HepG2 (cell line): ENCODE measurements around the gene ANGPTL5. TPM values are rescaled to one million over a fixed set of nuclear protein-coding genes. Genes with fewer than 3 reads are reported as not detected.

Source experiments
- BCL6 ChIP-seq: IDR thresholded peaks from 2 replicates; pipeline ENCODE4 v1.6.1; 2016; ENCODE audit warnings: missing genetic modification reagents, missing compliant biosample characterization
- CENPX ChIP-seq: sonication (generic); formaldehyde crosslinking; IDR thresholded peaks from 2 replicates; pipeline ENCODE4 v1.9.0; 2021; ENCODE audit warnings: mild to moderate bottlenecking, missing genetic modification reagents, moderate library complexity
- EEA1 ChIP-seq: sonication (generic); formaldehyde crosslinking; IDR thresholded peaks from 2 replicates; pipeline ENCODE4 v1.5.1; 2020; ENCODE audit warnings: mild to moderate bottlenecking, missing genetic modification reagents, borderline replicate concordance
- FOSL1 ChIP-seq: sonication (generic); formaldehyde crosslinking; IDR thresholded peaks from 2 replicates; pipeline ENCODE4 v1.9.0; 2021; ENCODE audit warnings: missing genetic modification reagents, borderline replicate concordance
- MAFF ChIP-seq: IDR thresholded peaks from 2 replicates; pipeline ENCODE4 v1.6.1; 2011; ENCODE audit warnings: low read depth, low read length, improper control_type of control experiment
- PHF8 ChIP-seq: sonication (generic); formaldehyde crosslinking; IDR thresholded peaks from 2 replicates; pipeline ENCODE4 v1.5.0; 2020; ENCODE audit warnings: missing genetic modification reagents
- RBAK ChIP-seq: sonication (generic); formaldehyde crosslinking; IDR thresholded peaks from 2 replicates; pipeline ENCODE4 v1.5.1; 2020; ENCODE audit warnings: mild to moderate bottlenecking, missing genetic modification reagents
- SIX4 ChIP-seq: sonication (generic); formaldehyde crosslinking; IDR thresholded peaks from 2 replicates; pipeline ENCODE4 v1.4.0; 2020; ENCODE audit warnings: missing genetic modification reagents
- SP2 ChIP-seq: sonication (generic); formaldehyde crosslinking; IDR thresholded peaks from 2 replicates; pipeline ENCODE4 v1.5.1; 2020; ENCODE audit warnings: mild to moderate bottlenecking, missing genetic modification reagents
- SRSF9 ChIP-seq: fragments of 200-400 bp; formaldehyde crosslinking; IDR thresholded peaks from 2 replicates; pipeline ENCODE4 v1.6.1; 2018; ENCODE audit warnings: borderline replicate concordance, mild to moderate bottlenecking, low read depth, low read length; ENCODE audit not compliant: insufficient read depth, poor library complexity, severe bottlenecking
- TMF1 ChIP-seq: sonication (generic); formaldehyde crosslinking; IDR thresholded peaks from 2 replicates; pipeline ENCODE4 v1.8.1; 2022; ENCODE audit warnings: low read depth, missing genetic modification reagents
- WIZ ChIP-seq: sonication (generic); formaldehyde crosslinking; IDR thresholded peaks from 2 replicates; pipeline ENCODE4 v1.5.1; 2020; ENCODE audit warnings: mild to moderate bottlenecking, missing genetic modification reagents
- ZEB1 ChIP-seq: IDR thresholded peaks from 2 replicates; pipeline ENCODE4 v1.6.1; 2012; ENCODE audit warnings: mild to moderate bottlenecking, low read depth, inconsistent platforms; ENCODE audit not compliant: insufficient replicate concordance
- ZFP1 ChIP-seq: IDR thresholded peaks from 2 replicates; pipeline ENCODE4 v1.6.1; 2016
- ZNF180 ChIP-seq: sonication (generic); formaldehyde crosslinking; IDR thresholded peaks from 2 replicates; pipeline ENCODE4 v1.4.0; 2020; ENCODE audit warnings: low read depth, missing genetic modification reagents, borderline replicate concordance
- ZNF350 ChIP-seq: sonication (generic); formaldehyde crosslinking; IDR thresholded peaks from 2 replicates; pipeline ENCODE4 v1.4.0; 2020; ENCODE audit warnings: mild to moderate bottlenecking, low read depth, missing genetic modification reagents, borderline replicate concordance
- ZNF570 ChIP-seq: sonication (generic); formaldehyde crosslinking; IDR thresholded peaks from 2 replicates; pipeline ENCODE4 v1.4.0; 2020; ENCODE audit warnings: mild to moderate bottlenecking, missing genetic modification reagents, borderline replicate concordance
- ZNF572 ChIP-seq: sonication (generic); formaldehyde crosslinking; IDR thresholded peaks from 2 replicates; pipeline ENCODE4 v1.5.1; 2020; ENCODE audit warnings: mild to moderate bottlenecking, missing genetic modification reagents
- ZNF619 ChIP-seq: sonication (generic); formaldehyde crosslinking; IDR thresholded peaks from 2 replicates; pipeline ENCODE4 v1.4.0; 2020; ENCODE audit warnings: mild to moderate bottlenecking, missing genetic modification reagents
- ZNF674 ChIP-seq: sonication (generic); formaldehyde crosslinking; IDR thresholded peaks from 2 replicates; pipeline ENCODE4 v1.5.0; 2020; ENCODE audit warnings: low read depth, mild to moderate bottlenecking, missing genetic modification reagents
- ZNF839 ChIP-seq: sonication (generic); formaldehyde crosslinking; IDR thresholded peaks from 2 replicates; pipeline ENCODE4 v1.4.0; 2020; ENCODE audit warnings: missing genetic modification reagents, mild to moderate bottlenecking, borderline replicate concordance
- polyA plus RNA-seq, 8 experiments: library from polyadenylated mRNA; depleted of rRNA in 3 of 8; stranded (reverse) in 7 of 8; unstranded in 1 of 8; fragments of >200 nt; fragmentation: Illumina TruSeq in 4 of 8; extraction: Trizol in 4 of 8; gene quantifications; 2 replicates each; pipeline versions ENCODE4 v1.2.1 to v1.2.3, GENCODE V29; 2011 to 2016; ENCODE audit warnings: low read depth in 4 of 8, missing spikeins in 1 of 8, mixed read lengths in 1 of 8; ENCODE audit not compliant: insufficient read depth in 1 of 8
- total RNA-seq, 5 experiments: library from RNA; depleted of rRNA; stranded (reverse); fragments of >200 nt; fragmentation: Illumina TruSeq; extraction: Trizol; gene quantifications; 2 replicates each; pipeline ENCODE4 v1.2.3, GENCODE V29; 2016; ENCODE audit warnings: low read depth in 1 of 5
- TF ChIP-seq, protein P1 (sequence below): sonication (generic); formaldehyde crosslinking; IDR thresholded peaks from 2 replicates; pipeline ENCODE4 v1.9.0; 2022; ENCODE audit warnings: missing genetic modification reagents, mild to moderate bottlenecking, borderline replicate concordance
- TF ChIP-seq, protein P2 (sequence below): sonication (generic); formaldehyde crosslinking; IDR thresholded peaks from 2 replicates; pipeline ENCODE4 v1.8.1; 2022; ENCODE audit warnings: mild to moderate bottlenecking, missing genetic modification reagents
- TF ChIP-seq, protein P3 (sequence below): sonication (generic); formaldehyde crosslinking; IDR thresholded peaks from 2 replicates; pipeline ENCODE4 v1.4.0; 2020; ENCODE audit warnings: missing genetic modification reagents

ANGPTL5 gene
- total and polyA plus RNA-seq, 2 of the 13 experiments (the other 11 are each of a cell fraction or from before 2014, with no cell fraction given) = not detected

DNA sequence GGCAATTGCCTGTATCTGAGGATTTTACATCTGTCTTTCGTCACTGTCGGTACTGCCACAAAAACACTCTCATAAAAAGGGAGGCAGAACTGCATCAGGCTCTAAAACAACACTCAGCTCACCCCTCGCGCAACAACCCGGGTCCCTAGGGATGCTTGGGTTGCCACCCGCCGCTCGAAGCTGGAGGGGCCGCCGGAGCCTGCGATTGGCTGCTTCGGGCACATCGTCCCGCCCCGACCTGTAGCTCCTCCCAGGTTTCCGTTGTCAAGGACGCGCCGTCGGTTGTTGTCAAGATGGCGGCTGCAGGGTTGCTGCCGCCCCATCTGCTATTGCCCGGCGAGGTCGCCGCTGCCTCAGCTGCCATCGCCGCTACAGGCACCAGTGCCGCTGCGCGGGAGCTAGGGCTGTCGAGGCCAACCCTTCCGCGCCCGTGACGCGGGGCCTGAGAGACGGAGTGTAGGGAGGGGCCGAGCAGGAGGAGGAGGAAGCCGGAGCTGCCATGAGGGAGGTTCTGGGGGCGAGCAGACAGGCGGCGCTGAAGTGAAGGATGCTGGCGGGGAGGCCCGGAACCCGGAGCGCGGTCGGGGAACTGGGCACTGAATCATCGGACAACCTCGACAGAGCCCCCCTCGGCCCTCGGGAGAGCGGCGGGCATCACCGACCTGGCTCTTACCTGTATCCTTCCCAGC lies 1.4 kb downstream of the ANGPTL5 start, which contains the start of gene CEP126 (continued):
- TF ChIP-seq ZNF350 (CRISPR knock-in tag) (peak; percentile 92; the same call in 1 of the 2 replicates), WIZ (CRISPR knock-in tag) (peak; percentile 63; the same call in 1 of the 2 replicates), ZNF180 (CRISPR knock-in tag) (no peak), MAFF (no peak), ZNF572 (CRISPR knock-in tag) (peak; percentile 80), ZFP1 (CRISPR knock-in tag) (peak; percentile 24; the same call in 1 of the 2 replicates), SP2 (CRISPR knock-in tag) (peak; percentile 86), ZEB1 (no peak), FOSL1 (CRISPR knock-in tag) (peak; percentile 16; the same call in 1 of the 2 replicates), ZNF674 (CRISPR knock-in tag) (no peak), RBAK (CRISPR knock-in tag) (no peak), EEA1 (peak; percentile 56; the same call in 1 of the 2 replicates), SRSF9 (no peak), SIX4 (CRISPR knock-in tag) (peak; percentile 19; the same call in 1 of the 2 replicates), TMF1 (CRISPR knock-in tag) (no peak), PHF8 (CRISPR knock-in tag) (peak; percentile 82), ZNF839 (CRISPR knock-in tag) (peak; percentile 76; the same call in 1 of the 2 replicates), BCL6 (peak; percentile 67), ZNF570 (CRISPR knock-in tag) (no peak), CENPX (no peak), ZNF619 (CRISPR knock-in tag) (peak; percentile 88)
- TF ChIP-seq, protein P1, sequence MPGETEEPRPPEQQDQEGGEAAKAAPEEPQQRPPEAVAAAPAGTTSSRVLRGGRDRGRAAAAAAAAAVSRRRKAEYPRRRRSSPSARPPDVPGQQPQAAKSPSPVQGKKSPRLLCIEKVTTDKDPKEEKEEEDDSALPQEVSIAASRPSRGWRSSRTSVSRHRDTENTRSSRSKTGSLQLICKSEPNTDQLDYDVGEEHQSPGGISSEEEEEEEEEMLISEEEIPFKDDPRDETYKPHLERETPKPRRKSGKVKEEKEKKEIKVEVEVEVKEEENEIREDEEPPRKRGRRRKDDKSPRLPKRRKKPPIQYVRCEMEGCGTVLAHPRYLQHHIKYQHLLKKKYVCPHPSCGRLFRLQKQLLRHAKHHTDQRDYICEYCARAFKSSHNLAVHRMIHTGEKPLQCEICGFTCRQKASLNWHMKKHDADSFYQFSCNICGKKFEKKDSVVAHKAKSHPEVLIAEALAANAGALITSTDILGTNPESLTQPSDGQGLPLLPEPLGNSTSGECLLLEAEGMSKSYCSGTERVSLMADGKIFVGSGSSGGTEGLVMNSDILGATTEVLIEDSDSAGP = peak; percentile 95
- TF ChIP-seq, protein P2, sequence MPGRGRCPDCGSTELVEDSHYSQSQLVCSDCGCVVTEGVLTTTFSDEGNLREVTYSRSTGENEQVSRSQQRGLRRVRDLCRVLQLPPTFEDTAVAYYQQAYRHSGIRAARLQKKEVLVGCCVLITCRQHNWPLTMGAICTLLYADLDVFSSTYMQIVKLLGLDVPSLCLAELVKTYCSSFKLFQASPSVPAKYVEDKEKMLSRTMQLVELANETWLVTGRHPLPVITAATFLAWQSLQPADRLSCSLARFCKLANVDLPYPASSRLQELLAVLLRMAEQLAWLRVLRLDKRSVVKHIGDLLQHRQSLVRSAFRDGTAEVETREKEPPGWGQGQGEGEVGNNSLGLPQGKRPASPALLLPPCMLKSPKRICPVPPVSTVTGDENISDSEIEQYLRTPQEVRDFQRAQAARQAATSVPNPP (CRISPR knock-in tag) = no peak
- TF ChIP-seq, protein P3, sequence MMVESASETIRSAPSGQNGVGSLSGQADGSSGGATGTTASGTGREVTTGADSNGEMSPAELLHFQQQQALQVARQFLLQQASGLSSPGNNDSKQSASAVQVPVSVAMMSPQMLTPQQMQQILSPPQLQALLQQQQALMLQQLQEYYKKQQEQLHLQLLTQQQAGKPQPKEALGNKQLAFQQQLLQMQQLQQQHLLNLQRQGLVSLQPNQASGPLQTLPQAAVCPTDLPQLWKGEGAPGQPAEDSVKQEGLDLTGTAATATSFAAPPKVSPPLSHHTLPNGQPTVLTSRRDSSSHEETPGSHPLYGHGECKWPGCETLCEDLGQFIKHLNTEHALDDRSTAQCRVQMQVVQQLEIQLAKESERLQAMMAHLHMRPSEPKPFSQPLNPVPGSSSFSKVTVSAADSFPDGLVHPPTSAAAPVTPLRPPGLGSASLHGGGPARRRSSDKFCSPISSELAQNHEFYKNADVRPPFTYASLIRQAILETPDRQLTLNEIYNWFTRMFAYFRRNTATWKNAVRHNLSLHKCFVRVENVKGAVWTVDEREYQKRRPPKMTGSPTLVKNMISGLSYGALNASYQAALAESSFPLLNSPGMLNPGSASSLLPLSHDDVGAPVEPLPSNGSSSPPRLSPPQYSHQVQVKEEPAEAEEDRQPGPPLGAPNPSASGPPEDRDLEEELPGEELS = peak; percentile 54; the same call in 1 of the 2 replicates
